ENCODE measurements around the gene UBE2C. TPM values are rescaled to one million over a fixed set of nuclear protein-coding genes. Genes with fewer than 3 reads are reported as not detected.
A peak's percentile ranks its signal among the peaks of the same experiment; 100 is the strongest.

UBE2C gene
- 243 and 255 TPM in 2 replicates for total RNA-seq (2021; fragmentation: NEBNext Ultra II Directional; extraction: Animal tissue kit (Norgen Biotek cat#: 25700))
- polyA plus RNA-seq (2011; rRNA removed): 312 and 326 TPM in 2 replicates
- 261 TPM for polyA plus RNA-seq (2011; cell fraction: cytosol; rRNA removed)
- polyA plus RNA-seq (2011; cell fraction: nucleus; rRNA removed): 147 TPM
- polyA plus RNA-seq (2012, experiment 1 of 2): 187 to 242 TPM (median 218 TPM) in 4 replicates
- 452 TPM for polyA plus RNA-seq (2012, experiment 2 of 2)
- polyA plus RNA-seq (2013, experiment 1 of 2): 303 TPM
- 318 TPM for polyA plus RNA-seq (2013, experiment 2 of 2)
- polyA minus RNA-seq (2011; rRNA and poly(A)+ RNA removed): 81.2 and 93.7 TPM in 2 replicates
- polyA minus RNA-seq (2011; cell fraction: cytosol; rRNA and poly(A)+ RNA removed): 82.4 TPM
- polyA minus RNA-seq (2011; cell fraction: nucleus; rRNA and poly(A)+ RNA removed): 74.3 TPM
- long read RNA-seq, experiment 1, transcript UBE2C-204 (6 exons, 850 nt): major isoform, 153 of 195 reads
- long read RNA-seq, experiment 1, partial matches to known transcripts: 21 of 195 reads
- long read RNA-seq, experiment 1, other reads (novel, unspliced or antisense): 11 of 195 reads
- long read RNA-seq, experiment 2, transcript UBE2C-204 (6 exons, 850 nt): major isoform, 27 of 32 reads
- long read RNA-seq, experiment 2, partial matches to known transcripts: 0 of 32 reads
- long read RNA-seq, experiment 2, other reads (novel, unspliced or antisense): 2 of 32 reads

- peak within 1 kb of the TSS; percentile 83 for H3K18ac ChIP-seq (ENCODE audit: extremely low read depth, low read length)
- no peak within 1 kb of the TSS for H3K14ac ChIP-seq (ENCODE audit: insufficient read length)
- peak within 1 kb of the TSS; percentile 72; the same call in 1 of the 2 replicates for H2BK15ac ChIP-seq (ENCODE audit: low read length)
- H3K79me1 ChIP-seq (ENCODE audit: low read depth, low read length): peaks cover 5% of the 10 kb centered on the region
- H3K56ac ChIP-seq (replicated peaks; ENCODE audit: insufficient read length, low read depth, low read length): peak within 1 kb of the TSS; percentile 78
- peak within 1 kb of the TSS; percentile 81 for H4K8ac ChIP-seq (ENCODE audit: extremely low read depth, insufficient read depth, low read length)
- CTCF ChIA-PET (ENCODE audit: partially characterized antibody): interaction anchor here (1.1 to 2.3 kb wide), 7 partner anchors 13 to 363 kb away, joined by 3 to 13 read pairs (median 4); no protein-coding TSS in a partner anchor
- H3K27ac ChIP-seq (ENCODE audit: low read depth, low read length): peak within 1 kb of the TSS; percentile 74; the same call in 1 of the 2 replicates
- peak within 1 kb of the TSS; percentile 94 for H3K4ac ChIP-seq (replicated peaks; ENCODE audit: insufficient read length, low read depth, low read length)
- POLR2A ChIA-PET (ENCODE audit: partially characterized antibody): interaction anchor here (0.7 to 10.4 kb wide), 22 partner anchors 8 to 265 kb away, joined by 3 to 96 read pairs (median 4); partner anchors contain the start of genes ACOT8, CTSA, EPPIN and NEURL2
- H4K5ac ChIP-seq (ENCODE audit: insufficient read length, low read depth, low read length): peak within 1 kb of the TSS; percentile 26
- 0 out of 2 replicates have a peak within 1 kb of the TSS, but pooled peaks have one; percentile 39 for H2BK12ac ChIP-seq (ENCODE audit: low read depth, low read length)
- WGBS, 2 experiments (ENCODE audit: extremely low coverage in 1 of 2, insufficient coverage in 1 of 2, insufficient read length in 1 of 2, insufficient replicate concordance in 2 of 2, low coverage in 1 of 2, low lambda C conversion rate in 2 of 2, missing lambda C conversion rate in 1 of 2): 1% methylated on average over 53 of the region's 65 CpGs; no CpG with 5 or more reads in 1 of the 2 experiments
- H2AK5ac ChIP-seq (ENCODE audit: low read depth, low read length): peak within 1 kb of the TSS; percentile 93; the same call in 1 of the 2 replicates
- H4K20me1 ChIP-seq (replicated peaks in 1 of 2; ENCODE audit: control insufficient read depth in 1 of 2, insufficient read depth in 2 of 2, low read length in 2 of 2): peaks cover 5 to 7% of the 10 kb centered on the region in 2 experiments
- peaks cover 7 to 20% of the 10 kb centered on the region in 2 experiments for H3K79me2 ChIP-seq (ENCODE audit: control insufficient read depth in 1 of 2, insufficient read depth in 2 of 2, low read length in 2 of 2)
- H3K36me3 ChIP-seq (ENCODE audit: control insufficient read depth in 2 of 4, insufficient read depth in 4 of 4, low read length in 3 of 4): peaks cover 18 to 55% (median 38%) of the 10 kb centered on the region in 4 experiments
- H2AFZ ChIP-seq (ENCODE audit: low read length): no peak within 1 kb of the TSS
- DNase-seq (ENCODE audit: low read depth in 1 of 2, low spot score in 2 of 2) (peak; percentile 96 to 99), FAIRE-seq (peak; percentile 92)
- H3K23ac ChIP-seq (ENCODE audit: insufficient read length): no peak within 1 kb of the TSS
- no peaks in the 10 kb centered on the region for H3K27me3 ChIP-seq (replicated peaks in 1 of 4; ENCODE audit: control insufficient read depth in 3 of 4, extremely low read depth in 1 of 4, insufficient read depth in 3 of 4, low read length in 3 of 4)
- H3K9ac ChIP-seq (replicated peaks in 1 of 4; ENCODE audit: extremely low read depth in 1 of 4, low read depth in 3 of 4, low read length in 3 of 4): peak within 1 kb of the TSS; percentile 72 to 88 (median 80)
- H4K91ac ChIP-seq (replicated peaks; ENCODE audit: insufficient read length, low read length): no peak within 1 kb of the TSS
- peaks cover 9% of the 10 kb centered on the region; the same call in 1 of the 2 replicates for H3K23me2 ChIP-seq (ENCODE audit: low read depth, low read length)
- peaks cover 0 to 4% (median 2%) of the 10 kb centered on the region in 4 experiments; a peak in 3 of 7 replicates for H3K4me1 ChIP-seq (replicated peaks in 1 of 4; ENCODE audit: control insufficient read depth in 3 of 4, insufficient read depth in 4 of 4, low read length in 3 of 4)
- no peak within 1 kb of the TSS for H2BK120ac ChIP-seq (replicated peaks; ENCODE audit: low read depth, low read length)
- no peaks in the 10 kb centered on the region for H3K9me3 ChIP-seq (ENCODE audit: insufficient read depth in 2 of 2, low read depth in 1 of 2, low read length in 1 of 2)
- peak within 1 kb of the TSS; percentile 81; the same call in 1 of the 2 replicates for H2BK5ac ChIP-seq (ENCODE audit: low read depth, low read length)
- H2BK20ac ChIP-seq (ENCODE audit: low read length): no peak within 1 kb of the TSS
- peak within 1 kb of the TSS; percentile 91 to 100 (median 98) for H3K4me3 ChIP-seq (ENCODE audit: extremely low read depth in 1 of 4, insufficient read depth in 2 of 4, low read depth in 3 of 4, low read length in 4 of 4)
- peak within 1 kb of the TSS; percentile 80 to 93 for H3K4me2 ChIP-seq (ENCODE audit: insufficient read depth in 1 of 2, low read depth in 2 of 2, low read length in 2 of 2)
- no peak for TF ChIP-seq EGR1 (IDR thresholded peaks at IDR 0.05; ENCODE audit: borderline replicate concordance, low read depth, low read length)
- TF ChIP-seq CHD2 (IDR thresholded peaks at IDR 0.05; ENCODE audit: low read length): peak; percentile 93
- no peak for TF ChIP-seq ZNF274 (IDR thresholded peaks at IDR 0.05; ENCODE audit: borderline replicate concordance, extremely low read depth, low read length)
- no peak for TF ChIP-seq CHD1 (IDR thresholded peaks at IDR 0.05; ENCODE audit: low read depth, low read length)
- TF ChIP-seq KDM4A (IDR thresholded peaks at IDR 0.05; ENCODE audit: low read depth, low read length, severe bottlenecking): peak; percentile 36
- TF ChIP-seq PHF8 (conservative IDR thresholded peaks at IDR 0.05; ENCODE audit: low read depth, low read length): peak; percentile 80
- TF ChIP-seq POLR2AphosphoS5 (IDR thresholded peaks at IDR 0.05; ENCODE audit: low read depth, low read length): peak; percentile 79
These were observed at the start of gene UBE2C for GRCh38 chr20:45812157-45813005. TSS of gene UBE2C (plus strand) at chr20:45812644. CDS start at chr20:45812696, 52 bp downstream.

Data from H1 (cell line).